A375 (cell line): ENCODE measurements around the gene STOX1. TPM values are rescaled to one million over a fixed set of nuclear protein-coding genes. Genes with fewer than 3 reads are reported as not detected.

ENCODE experiments used
- small RNA-seq: library from RNA; depleted of rRNA; stranded (forward); fragments of <200 nt; gene quantifications from one replicate; pipeline ENCODE3, GENCODE V24; 2014
- total RNA-seq: library from RNA; depleted of rRNA; stranded (reverse); fragments of >200 nt; shearing (Covaris generic); gene quantifications from 2 replicates; pipeline ENCODE4 v1.2.3, GENCODE V29; 2014; rRNA removed

The STOX1 gene
- 0.15 and 0.21 TPM in 2 replicates for total RNA-seq

GRCh38 chr10:68826764-68827591 lies at the start of gene STOX1:
Gene STOX1 (plus strand): TSS chr10:68827531. CDS start chr10:68827624, 93 bp downstream.

GRCh38 chr10:68901105-68901927 lies 74.0 kb downstream of the STOX1 start, which contains the start of gene DDX50:
Gene DDX50 (plus strand): TSS chr10:68901315. CDS start chr10:68901385, 70 bp downstream.

Small RNAs within 50 kb of the gene (small RNA-seq; reads per million reads assigned to genes)
- not detected for gene RNU6-571P
- not detected for gene RNU6-697P

Other genes starting within 250 kb of the STOX1 start
- gene CCAR1, start 106.3 kb upstream of the STOX1 start, total RNA-seq = 38.9 and 57.3 TPM in 2 replicates
- gene DDX50, start 73.8 kb downstream of the STOX1 start, total RNA-seq = 33.4 and 43.0 TPM in 2 replicates
- 171 and 179 TPM in 2 replicates for gene DDX21, start 128.6 kb downstream of the STOX1 start, total RNA-seq
- gene KIFBP, start 161.3 kb downstream of the STOX1 start, total RNA-seq = 11.4 and 16.0 TPM in 2 replicates